Omental fat pad (tissue), 4 donors: ENCODE results near the gene INSIG1. TPM values are rescaled to one million over a fixed set of nuclear protein-coding genes. Genes with fewer than 3 reads are reported as not detected.

Source experiments
- ATAC-seq: fragments of 150-250 bp; one replicate; pipeline ENCODE4 v1.9.1; 2016; ENCODE audit warnings: mild to moderate bottlenecking, moderate library complexity; ENCODE audit not compliant: low FRiP score
- DNase-seq: peaks from one replicate; pipeline ENCODE4 v3.0.0-alpha.2; 2019; ENCODE audit warnings: low spot score
- CTCF ChIP-seq, 3 donors: fragments of 450-650 bp; IDR thresholded peaks; one replicate each; pipeline ENCODE4 v1.5.1; 2016 to 2017; ENCODE audit warnings: antibody characterized with exemption in 3 of 3, mild to moderate bottlenecking in 3 of 3, moderate library complexity in 2 of 3
- total RNA-seq, 4 donors: library from RNA; depleted of rRNA; stranded (reverse); fragments of >200 nt; gene quantifications; one replicate each; pipeline ENCODE4 v1.1.0, GENCODE V29; 2016

The INSIG1 gene
- total RNA-seq, 4 donors from 2014 or later, result 85.6 to 244 (median 107) TPM

DNA sequence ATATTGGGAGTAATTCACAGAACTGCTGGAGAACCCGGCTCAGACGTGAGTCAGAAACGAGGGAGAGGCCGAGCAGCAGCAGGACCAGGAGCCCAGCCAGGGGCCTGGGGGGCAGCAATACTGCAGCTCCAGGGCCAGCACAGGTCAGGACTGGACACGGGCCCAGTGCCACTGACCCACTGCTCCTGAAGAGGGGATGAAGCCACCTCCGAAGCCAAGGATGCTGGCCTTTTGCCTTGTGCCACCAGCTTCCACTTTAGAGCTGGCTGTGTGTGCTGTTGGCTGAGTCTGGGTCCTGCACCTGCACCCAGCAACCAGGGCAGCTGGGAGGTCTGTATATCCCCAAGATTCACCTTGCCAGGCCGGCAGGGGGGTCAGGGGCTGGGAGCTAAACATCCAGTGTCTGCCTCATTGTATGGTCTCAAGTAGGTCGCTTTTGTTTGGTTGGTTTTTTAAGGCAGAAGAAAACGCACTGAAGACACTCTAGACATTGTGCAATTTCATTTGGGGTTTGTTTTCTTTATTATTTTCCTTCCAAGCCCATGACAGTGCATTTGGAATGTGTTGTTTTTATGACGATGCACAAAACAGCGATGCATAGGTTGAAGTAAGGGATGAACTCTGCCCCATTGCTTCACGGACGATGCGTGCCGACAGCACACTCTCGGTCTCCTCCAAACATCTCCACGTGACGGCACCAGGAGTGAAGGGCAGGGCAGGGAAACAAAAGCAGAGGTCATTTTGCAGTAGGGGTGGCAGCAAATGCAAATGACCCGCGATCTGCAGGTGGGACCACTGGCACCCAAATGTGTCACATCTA, 27.7 kb upstream of the INSIG1 start:
- DNase-seq, result no peak
- no peak for TF ChIP-seq CTCF (IDR thresholded peaks at IDR 0.05)
- ATAC-seq, result no peak

GRCh38 chr7:155270861-155271260, 26.8 kb upstream of the INSIG1 start:
- ATAC-seq, result no peak
- no peak for TF ChIP-seq CTCF (IDR thresholded peaks at IDR 0.05)
- no peak for DNase-seq

GRCh38 chr7:155274633-155275355, 22.9 kb upstream of the INSIG1 start:
- no peak for TF ChIP-seq CTCF (IDR thresholded peaks at IDR 0.05)
- no peak for ATAC-seq
- DNase-seq, result no peak

DNA sequence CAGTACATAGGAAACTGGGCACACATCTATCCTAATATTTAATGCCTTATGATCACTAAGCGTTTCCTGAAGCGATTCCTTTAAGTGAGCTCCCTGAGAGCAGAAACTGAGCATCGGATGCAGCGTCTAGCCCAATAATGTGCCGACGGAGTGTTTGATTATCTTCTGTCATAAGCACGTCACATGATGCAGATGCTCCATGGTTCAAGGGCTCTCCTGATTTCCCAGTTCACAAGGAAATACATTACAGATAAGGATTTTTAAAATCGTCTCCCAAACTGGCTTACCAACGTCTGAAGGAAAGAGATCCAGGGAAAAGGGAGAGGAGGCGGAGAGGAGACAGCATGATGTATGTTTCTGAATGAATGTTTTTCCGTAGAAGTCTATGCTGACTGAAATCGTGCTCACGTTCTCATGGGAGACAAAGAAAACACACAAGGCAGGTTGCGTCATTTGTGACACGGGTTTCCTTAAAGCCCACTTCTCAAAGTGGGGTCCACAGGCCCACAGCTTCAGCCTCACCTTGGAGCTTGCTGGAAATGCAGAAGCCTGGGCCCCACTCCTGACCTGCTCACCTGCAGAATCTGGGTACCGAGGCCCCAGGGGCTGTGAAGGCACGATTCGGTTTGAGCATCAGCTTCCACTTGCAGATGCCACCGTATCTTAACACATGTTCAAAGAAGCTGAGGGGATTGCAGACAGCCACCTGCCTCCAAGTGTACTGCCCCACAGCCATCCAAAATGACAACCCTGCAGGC, 21.5 kb upstream of the INSIG1 start:
- TF ChIP-seq CTCF (IDR thresholded peaks at IDR 0.05), result no peak
- DNase-seq (no peak), ATAC-seq (no peak)

GRCh38 chr7:155276800-155277375, 20.8 kb upstream of the INSIG1 start:
- DNase-seq (no peak), ATAC-seq (no peak)
- no peak for TF ChIP-seq CTCF (IDR thresholded peaks at IDR 0.05)

GRCh38 chr7:155277385-155277994, 20.2 kb upstream of the INSIG1 start:
- TF ChIP-seq CTCF (IDR thresholded peaks at IDR 0.05), result no peak
- ATAC-seq, result no peak
- no peak for DNase-seq
